Omental fat pad (tissue), 4 donors: ENCODE measurements around the gene STAT5B. TPM values are rescaled to one million over a fixed set of nuclear protein-coding genes. Genes with fewer than 3 reads are reported as not detected.
A peak's percentile ranks its signal among the peaks of the same experiment; 100 is the strongest.
"Not testable (repeated sequence)": the region's sequence is repeated elsewhere in the genome, so short reads cannot be mapped to it uniquely, and the experiment has no call there.

Source experiments
- ATAC-seq: fragments of 150-250 bp; one replicate; pipeline ENCODE4 v1.9.1; 2016; ENCODE audit warnings: mild to moderate bottlenecking, moderate library complexity; ENCODE audit not compliant: low FRiP score
- DNase-seq: peaks from one replicate; pipeline ENCODE4 v3.0.0-alpha.2; 2019; ENCODE audit warnings: low spot score
- CTCF ChIP-seq, 3 donors: fragments of 450-650 bp; IDR thresholded peaks; one replicate each; pipeline ENCODE4 v1.5.1; 2016 to 2017; ENCODE audit warnings: antibody characterized with exemption in 3 of 3, mild to moderate bottlenecking in 3 of 3, moderate library complexity in 2 of 3
- total RNA-seq, 4 donors: library from RNA; depleted of rRNA; stranded (reverse); fragments of >200 nt; gene quantifications; one replicate each; pipeline ENCODE4 v1.1.0, GENCODE V29; 2016

STAT5B gene
- 100 to 1,000 TPM in 2 of 4 donors, 10 to 100 TPM in 2; 66.6 to 130 (median 111) TPM for total RNA-seq

GRCh38 chr17:42276359-42276608 is at the start of gene STAT5B:
TSS of gene STAT5B (minus strand) at chr17:42276391. CDS start at chr17:42232127, 44,264 bp downstream.
- ATAC-seq = peak; percentile 72
- DNase-seq = no peak
- TF ChIP-seq CTCF (IDR thresholded peaks at IDR 0.05) = no peak

GRCh38 chr17:42325026-42325425 is 48.8 kb upstream of the STAT5B start:
- TF ChIP-seq CTCF (IDR thresholded peaks at IDR 0.05) = no peak
- DNase-seq = no peak
- peak; percentile 69 for ATAC-seq

DNA sequence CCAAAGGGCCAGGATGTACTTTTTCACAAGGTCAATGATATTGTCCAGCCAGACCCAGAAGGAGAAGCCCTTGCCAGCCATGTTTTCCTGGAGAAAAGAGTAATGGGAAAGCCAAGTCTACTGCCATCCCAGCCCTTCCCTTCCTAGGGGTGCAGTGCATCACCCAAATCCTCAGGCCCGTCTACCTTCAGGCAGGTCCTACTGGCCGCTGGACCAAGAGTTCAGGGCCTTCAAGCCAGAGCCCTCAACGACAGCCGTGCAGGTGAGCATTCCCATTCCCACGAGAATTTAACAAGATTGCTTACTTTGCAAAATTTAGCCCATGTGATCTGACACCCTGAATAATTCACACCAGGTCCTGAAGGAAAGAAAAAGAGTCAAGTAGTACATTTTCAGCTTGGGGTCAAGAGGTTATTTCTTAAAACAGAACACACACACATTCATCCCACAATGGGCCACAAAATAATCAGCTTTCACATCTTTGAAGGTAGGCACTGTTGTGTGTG is 47.1 kb upstream of the STAT5B start:
- TF ChIP-seq CTCF (IDR thresholded peaks at IDR 0.05) = no peak
- DNase-seq (no peak), ATAC-seq (no peak)

- peak; percentile 99 for DNase-seq
- ATAC-seq = peak; percentile 55
- peak in 2 of 3 donors; percentile 94 to 97 for TF ChIP-seq CTCF (IDR thresholded peaks at IDR 0.05)
Measured at GRCh38 chr17:42322382-42323267, 46.4 kb upstream of the STAT5B start.

DNA sequence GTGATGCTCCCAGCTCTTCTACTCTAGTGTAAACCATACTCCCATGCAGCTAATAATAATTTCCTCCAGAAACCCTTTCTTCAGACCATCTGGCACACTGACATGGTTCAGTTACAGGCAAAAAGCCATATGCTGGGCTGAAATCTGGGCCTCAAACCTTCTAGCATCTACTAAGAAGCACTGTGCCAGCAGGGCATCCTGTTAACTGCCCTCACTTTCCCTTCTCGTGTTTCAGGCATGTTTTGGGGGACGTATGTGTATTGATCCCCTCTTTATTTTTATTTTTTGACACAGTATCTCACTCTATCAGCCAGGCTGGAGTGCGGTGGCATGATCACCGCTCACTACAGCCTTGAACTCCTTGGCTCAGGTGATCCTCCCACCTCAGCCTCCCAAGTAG is 45.4 kb upstream of the STAT5B start:
- ATAC-seq (no peak), DNase-seq (no peak)
- no peak for TF ChIP-seq CTCF (IDR thresholded peaks at IDR 0.05)

DNA sequence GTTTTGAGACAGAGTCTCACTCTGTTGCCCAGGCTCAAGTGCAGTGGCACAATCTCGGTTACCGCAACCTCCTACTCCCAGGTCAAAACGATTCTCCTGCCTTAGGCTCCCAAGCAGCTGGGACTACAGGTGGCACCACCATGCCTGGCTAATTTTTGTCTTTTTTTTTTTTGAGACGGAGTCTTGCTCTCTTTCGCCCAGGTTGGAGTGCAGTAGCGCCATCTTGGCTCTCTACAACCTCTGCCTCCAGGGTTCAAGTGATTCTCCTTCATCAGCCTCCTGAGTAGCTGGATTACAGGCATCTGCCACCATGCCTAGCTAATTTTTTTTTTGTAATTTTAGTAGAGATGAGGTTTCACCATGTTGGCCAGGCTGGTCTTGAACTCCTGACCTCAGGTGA is 41.8 kb upstream of the STAT5B start:
- not testable (repeated sequence) for ATAC-seq, DNase-seq

- no peak for TF ChIP-seq CTCF (IDR thresholded peaks at IDR 0.05)
- no peak for DNase-seq
- ATAC-seq = no peak
Measured at GRCh38 chr17:42317266-42317845, 41.2 kb upstream of the STAT5B start.
